CD4-positive, alpha-beta memory T cell (primary cell): ENCODE measurements around the gene TSEN54. TPM values are rescaled to one million over a fixed set of nuclear protein-coding genes. Genes with fewer than 3 reads are reported as not detected.

Experiments used
- CTCF ChIA-PET: fragments of 350-600 bp; sonication (Branson Sonifier 250); formaldehyde crosslinking; loops from one replicate; lab custom pipeline; 2021; ENCODE audit warnings: inconsistent platforms; ENCODE audit not compliant: partially characterized antibody; lab: Charles Lee
- POLR2A ChIA-PET: fragments of 350-600 bp; sonication (Branson Sonifier 250); formaldehyde crosslinking; loops from one replicate; lab custom pipeline; 2021; ENCODE audit not compliant: partially characterized antibody; lab: Charles Lee
- DNase-seq, 5 donors: peaks; one replicate each; pipeline versions ENCODE4 v3.0.0 to v3.0.0-alpha.2; 2020 to 2022; ENCODE audit warnings: mixed read lengths in 1 of 5
- H3K27ac ChIP-seq: one replicate; pipeline ENCODE4 v1.7.0; 2013; ENCODE audit warnings: low read depth, low read length
- H3K27me3 ChIP-seq: 2 replicates; pipeline ENCODE4 v1.7.0; 2013; ENCODE audit warnings: mild to moderate bottlenecking, low read length, moderate library complexity; ENCODE audit not compliant: insufficient read depth
- H3K36me3 ChIP-seq: 2 replicates; pipeline ENCODE4 v1.7.0; 2013; ENCODE audit warnings: mild to moderate bottlenecking, low read length, moderate library complexity; ENCODE audit not compliant: insufficient read depth
- H3K4me1 ChIP-seq: 2 replicates; pipeline ENCODE4 v1.7.0; 2013; ENCODE audit warnings: mild to moderate bottlenecking, low read length, moderate library complexity; ENCODE audit not compliant: insufficient read depth
- H3K4me3 ChIP-seq, 2 donors: one replicate each; pipeline ENCODE4 v1.7.0; 2013; ENCODE audit warnings: low read length in 2 of 2, mild to moderate bottlenecking in 1 of 2
- H3K9me3 ChIP-seq, 2 donors: one replicate each; pipeline ENCODE4 v1.7.0; 2013; ENCODE audit warnings: low read length in 2 of 2, control low read depth in 1 of 2; ENCODE audit not compliant: control insufficient read depth in 1 of 2
- H3K27ac Mint-ChIP-seq, 7 donors: one replicate each; pipeline ENCODE4 v1.8.0; 2020 to 2021; ENCODE audit warnings: mixed read lengths in 7 of 7, mild to moderate bottlenecking in 6 of 7, inconsistent platforms in 3 of 7, moderate library complexity in 3 of 7
- H3K27me3 Mint-ChIP-seq, 2 donors: one replicate each; pipeline ENCODE4 v1.8.0; 2020 to 2021; ENCODE audit warnings: mixed read lengths in 2 of 2
- H3K36me3 Mint-ChIP-seq, 2 donors: one replicate each; pipeline ENCODE4 v1.8.0; 2020 to 2021; ENCODE audit warnings: mixed read lengths in 2 of 2, inconsistent platforms in 1 of 2, mild to moderate bottlenecking in 1 of 2
- H3K4me1 Mint-ChIP-seq, 4 donors: one replicate each; pipeline ENCODE4 v1.8.0; 2020 to 2021; ENCODE audit warnings: mixed read lengths in 4 of 4, mild to moderate bottlenecking in 1 of 4
- H3K4me3 Mint-ChIP-seq, 8 donors: one replicate each; pipeline ENCODE4 v1.8.0; 2020 to 2021; ENCODE audit warnings: mixed read lengths in 8 of 8, mild to moderate bottlenecking in 7 of 8, moderate library complexity in 6 of 8, inconsistent platforms in 3 of 8
- H3K9me3 Mint-ChIP-seq, 8 donors: one replicate each; pipeline ENCODE4 v1.8.0; 2020 to 2021; ENCODE audit warnings: mixed read lengths in 8 of 8, mild to moderate bottlenecking in 5 of 8, inconsistent platforms in 3 of 8, moderate library complexity in 1 of 8
- intact Hi-C: fragments of 100-400 bp; cut with micrococcal nuclease; formaldehyde crosslinking; loops from one replicate; pipeline ENCODE4 v1.15.1; 2023
- polyA plus RNA-seq, 2 donors: library from polyadenylated mRNA; unstranded; fragments of 300-500 nt; fragmentation: Illumina TruSeq; gene quantifications; one replicate each; pipeline ENCODE4 v1.2.3, GENCODE V29; 2021
- total RNA-seq, 2 experiments: library from RNA; stranded (reverse); gene quantifications; one replicate each; pipeline ENCODE4 v1.2.3, GENCODE V29; 2021

TSEN54 gene
- total and polyA plus RNA-seq, 4 experiments from 2014 or later = 45.7 to 110 (median 64.8) TPM

- DNase-seq = no peak
- H3K27me3 Mint-ChIP-seq = no peaks in the 10 kb centered on the region
- H3K4me1 ChIP-seq = no peaks in the 10 kb centered on the region
- peaks cover 10 to 34% of the 10 kb centered on the region in 2 donors for H3K36me3 Mint-ChIP-seq
- H3K9me3 Mint-ChIP-seq = no peaks in the 10 kb centered on the region
- no peaks in the 10 kb centered on the region for H3K9me3 ChIP-seq
- no peak overlapping the region for H3K4me3 ChIP-seq
- H3K36me3 ChIP-seq = peaks cover 9% of the 10 kb centered on the region
- H3K4me1 Mint-ChIP-seq = no peaks in the 10 kb centered on the region
- CTCF ChIA-PET = interaction anchor here (1.5 kb wide), 1 partner anchor 90 kb away, joined by 4 read pairs; no protein-coding TSS in a partner anchor
- POLR2A ChIA-PET = interaction anchor here (0.5 to 0.6 kb wide), 2 partner anchors 36 to 186 kb away, joined by 3 read pairs; no protein-coding TSS in a partner anchor
- intact Hi-C loops = no loop called here
- H3K27me3 ChIP-seq = no peaks in the 10 kb centered on the region
- no peak overlapping the region for H3K4me3 Mint-ChIP-seq
- no peak overlapping the region for H3K27ac ChIP-seq
- H3K27ac Mint-ChIP-seq = peak overlapping the region in 1 of 7 donors; percentile 29
Measured at GRCh38 chr17:75500419-75501216, 15.7 kb upstream of the TSEN54 start.

- H3K9me3 ChIP-seq = no peaks in the 10 kb centered on the region
- Mint-ChIP-seq H3K27me3 (no peaks in the 10 kb centered on the region), H3K4me1 (no peaks in the 10 kb centered on the region), H3K27ac (no peak overlapping the region), H3K36me3 (peaks cover 6 to 28% of the 10 kb centered on the region in 2 donors), H3K4me3 (no peak overlapping the region), H3K9me3 (no peaks in the 10 kb centered on the region)
- POLR2A ChIA-PET = interaction anchor here (0.6 kb wide), 1 partner anchor 187 kb away, joined by 3 read pairs; no protein-coding TSS in a partner anchor
- intact Hi-C loops = no loop called here
- H3K4me3 ChIP-seq = no peak overlapping the region
- DNase-seq = no peak
- no peaks in the 10 kb centered on the region for H3K4me1 ChIP-seq
- H3K27ac ChIP-seq = no peak overlapping the region
- peaks cover 7% of the 10 kb centered on the region for H3K36me3 ChIP-seq
- H3K27me3 ChIP-seq = no peaks in the 10 kb centered on the region
- CTCF ChIA-PET = interaction anchor here (1.4 to 1.5 kb wide), 2 partner anchors 23 to 89 kb away, joined by 3 to 4 read pairs; no protein-coding TSS in a partner anchor
Measured at GRCh38 chr17:75501378-75502071, 14.8 kb upstream of the TSEN54 start.

DNA sequence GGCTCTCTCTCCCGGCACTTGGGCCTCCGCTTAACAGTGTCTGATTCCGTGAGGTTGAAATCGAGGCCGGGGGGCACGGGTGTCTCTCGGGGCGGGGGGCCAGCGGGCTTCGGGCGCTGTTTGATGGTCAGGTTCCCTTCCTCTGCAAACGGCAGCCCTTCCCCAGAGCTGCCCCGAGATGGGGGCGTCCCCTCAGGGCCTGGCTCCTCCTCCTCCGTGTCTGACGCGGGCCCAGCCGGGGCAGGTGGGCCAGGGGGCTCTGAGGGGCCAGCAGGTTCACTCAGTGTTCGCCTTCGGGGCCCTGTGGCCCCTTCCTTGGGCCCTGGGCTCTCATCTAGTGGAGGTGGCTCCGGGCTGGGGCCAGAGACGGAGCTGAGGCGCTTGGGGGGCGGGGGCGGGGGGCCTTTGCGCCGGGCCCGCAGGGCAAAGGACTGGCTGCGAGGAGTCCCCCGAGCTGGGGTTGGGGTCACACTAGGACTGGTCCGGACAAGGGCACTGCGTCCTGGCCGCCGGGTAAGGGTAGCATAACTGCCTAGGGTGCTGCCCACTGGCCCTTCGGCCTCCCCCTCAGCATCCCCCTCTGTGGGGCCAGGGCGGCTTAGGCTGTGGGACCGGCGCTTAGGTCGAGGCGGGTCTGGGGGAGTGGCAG, 14.1 kb upstream of the TSEN54 start:
- Mint-ChIP-seq H3K4me3 (no peak overlapping the region), H3K36me3 (peaks cover 6 to 23% of the 10 kb centered on the region in 2 donors), H3K9me3 (no peaks in the 10 kb centered on the region), H3K27me3 (no peaks in the 10 kb centered on the region), H3K27ac (no peak overlapping the region), H3K4me1 (no peaks in the 10 kb centered on the region)
- Histone ChIP-seq H3K27ac (no peak overlapping the region), H3K36me3 (peaks cover 5% of the 10 kb centered on the region), H3K27me3 (no peaks in the 10 kb centered on the region), H3K4me3 (no peak overlapping the region), H3K9me3 (no peaks in the 10 kb centered on the region), H3K4me1 (no peaks in the 10 kb centered on the region)
- ChIA-PET POLR2A (no interaction called here), CTCF (interaction anchor here (1.0 to 1.4 kb wide), 4 partner anchors 14 to 88 kb away, joined by 3 to 5 read pairs (median 4); partner anchors contain the start of gene TSEN54)
- intact Hi-C loops = no loop called here
- no peak for DNase-seq

GRCh38 chr17:75502721-75503329, 13.5 kb upstream of the TSEN54 start:
- intact Hi-C loops = no loop called here
- H3K4me3 Mint-ChIP-seq = no peak overlapping the region
- peaks cover 3 to 18% of the 10 kb centered on the region in 2 donors for H3K36me3 Mint-ChIP-seq
- no peak overlapping the region for H3K27ac Mint-ChIP-seq
- DNase-seq = no peak
- H3K36me3 ChIP-seq = no peaks in the 10 kb centered on the region
- no peaks in the 10 kb centered on the region for H3K27me3 Mint-ChIP-seq
- no peak overlapping the region for H3K4me3 ChIP-seq
- H3K27ac ChIP-seq = no peak overlapping the region
- H3K27me3 ChIP-seq = no peaks in the 10 kb centered on the region
- POLR2A ChIA-PET = interaction anchor here (0.8 kb wide), 1 partner anchor 22 kb away, joined by 3 read pairs; the partner anchor contains the start of gene LLGL2
- no peaks in the 10 kb centered on the region for H3K4me1 Mint-ChIP-seq
- no peaks in the 10 kb centered on the region for H3K9me3 ChIP-seq
- H3K9me3 Mint-ChIP-seq = no peaks in the 10 kb centered on the region
- CTCF ChIA-PET = interaction anchor here (0.6 to 1.4 kb wide), 6 partner anchors 14 to 443 kb away, joined by 3 to 5 read pairs (median 4); partner anchors contain the start of gene TSEN54
- H3K4me1 ChIP-seq = no peaks in the 10 kb centered on the region

DNA sequence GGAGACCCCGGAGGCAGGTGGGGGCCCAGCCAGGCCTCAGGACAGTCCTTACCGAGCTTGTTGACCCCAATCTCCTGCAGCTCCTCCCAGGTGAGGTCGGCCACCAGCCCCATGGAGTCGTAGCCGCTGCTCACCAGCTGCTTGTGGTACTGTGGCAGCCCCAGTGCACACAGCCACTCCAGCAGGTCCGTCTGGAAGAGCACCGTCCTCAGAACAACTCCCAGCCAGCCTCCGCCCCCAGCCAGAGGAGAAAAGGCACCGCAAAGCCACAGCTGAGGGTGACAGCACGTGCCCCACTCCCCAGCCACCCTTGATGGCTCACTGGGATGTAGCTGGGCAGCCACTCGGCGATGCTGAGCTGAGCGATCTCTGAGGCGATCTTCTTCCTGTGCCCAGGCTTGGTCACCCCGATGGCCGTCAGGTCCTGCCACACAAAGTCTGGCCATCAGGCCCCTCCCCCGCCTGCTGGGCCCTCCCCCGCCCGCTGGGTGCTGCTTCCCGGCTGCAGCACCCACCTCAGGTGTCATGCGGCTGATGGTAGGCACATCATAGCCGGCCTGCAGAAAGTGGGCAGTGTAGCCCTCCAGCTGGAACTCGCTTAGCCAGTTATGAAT, 12.9 kb upstream of the TSEN54 start:
- Histone ChIP-seq H3K4me3 (no peak overlapping the region), H3K36me3 (no peaks in the 10 kb centered on the region), H3K27ac (no peak overlapping the region), H3K27me3 (no peaks in the 10 kb centered on the region), H3K9me3 (no peaks in the 10 kb centered on the region), H3K4me1 (no peaks in the 10 kb centered on the region)
- H3K4me3 Mint-ChIP-seq = no peak overlapping the region
- no peak overlapping the region for H3K27ac Mint-ChIP-seq
- POLR2A ChIA-PET = interaction anchor here (0.8 kb wide), 1 partner anchor 21 kb away, joined by 3 read pairs; the partner anchor contains the start of gene LLGL2
- peaks cover 3 to 14% of the 10 kb centered on the region in 2 donors for H3K36me3 Mint-ChIP-seq
- H3K9me3 Mint-ChIP-seq = no peaks in the 10 kb centered on the region
- no peak for DNase-seq
- intact Hi-C loops = no loop called here
- no peaks in the 10 kb centered on the region for H3K27me3 Mint-ChIP-seq
- H3K4me1 Mint-ChIP-seq = no peaks in the 10 kb centered on the region
- CTCF ChIA-PET = interaction anchor here (0.6 to 1.1 kb wide), 5 partner anchors 13 to 443 kb away, joined by 3 to 5 read pairs (median 4); partner anchors contain the start of gene TSEN54

DNA sequence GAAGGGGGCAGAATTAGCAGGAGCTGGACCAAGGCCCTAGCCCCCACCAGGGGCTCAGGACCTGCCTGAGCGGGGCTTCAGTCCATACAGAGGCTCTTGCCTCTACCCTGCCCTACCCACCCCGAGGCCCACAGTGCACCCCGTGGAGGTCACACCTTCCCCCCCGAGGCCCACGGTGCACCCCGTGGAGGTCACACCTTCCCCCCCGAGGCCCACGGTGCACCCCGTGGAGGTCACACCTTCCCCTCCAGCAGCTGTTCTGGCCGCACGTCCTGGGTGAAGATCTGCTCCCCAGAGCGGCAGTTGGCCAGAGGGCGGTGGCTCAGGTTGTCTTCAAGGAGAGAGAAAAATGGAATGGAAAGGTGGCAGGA, 12.4 kb upstream of the TSEN54 start:
- CTCF ChIA-PET = no interaction called here
- no peak overlapping the region for H3K27ac ChIP-seq
- no peak for DNase-seq
- Mint-ChIP-seq H3K4me3 (no peak overlapping the region), H3K27ac (no peak overlapping the region), H3K27me3 (no peaks in the 10 kb centered on the region), H3K4me1 (no peaks in the 10 kb centered on the region), H3K36me3 (peaks cover under 1 to 10% of the 10 kb centered on the region in 2 donors), H3K9me3 (no peaks in the 10 kb centered on the region)
- H3K4me1 ChIP-seq = no peaks in the 10 kb centered on the region
- no peaks in the 10 kb centered on the region for H3K36me3 ChIP-seq
- POLR2A ChIA-PET = interaction anchor here (1.1 kb wide), 1 partner anchor 12 kb away, joined by 5 read pairs; the partner anchor contains the start of gene TSEN54
- H3K4me3 ChIP-seq = no peak overlapping the region
- H3K27me3 ChIP-seq = no peaks in the 10 kb centered on the region
- intact Hi-C loops = loop anchor here (1.0 kb wide), 1 partner anchor 21 kb away; the partner anchor contains the start of gene LLGL2
- no peaks in the 10 kb centered on the region for H3K9me3 ChIP-seq
